ENCODE measurements around the gene EFHD2.

EFHD2 gene

GRCh38 chr1:15412175-15412800, 2.6 kb downstream of the EFHD2 start:
- peak; percentile 50 for DNase-seq (ENCODE audit: extremely low spot score)
- CTCF ChIA-PET = interaction anchor here (0.6 to 3.3 kb wide), 3 partner anchors 20 to 94 kb away, joined by 3 to 18 read pairs (median 3); no protein-coding TSS in a partner anchor
- POLR2A ChIA-PET = no interaction called here
- TF ChIP-seq CTCF (IDR thresholded peaks at IDR 0.05; ENCODE audit: control extremely low read depth, extremely low read depth, low read depth, missing control alignments) = no peak

- CTCF ChIA-PET = interaction anchor here (0.6 to 3.3 kb wide), 3 partner anchors 19 to 94 kb away, joined by 3 to 18 read pairs (median 3); no protein-coding TSS in a partner anchor
- POLR2A ChIA-PET = no interaction called here
- TF ChIP-seq CTCF (IDR thresholded peaks at IDR 0.05; ENCODE audit: control extremely low read depth, extremely low read depth, low read depth, missing control alignments) = no peak
- no peak for DNase-seq (ENCODE audit: extremely low spot score)
Observed at GRCh38 chr1:15412843-15413242, 3.2 kb downstream of the EFHD2 start.

- TF ChIP-seq CTCF (IDR thresholded peaks at IDR 0.05; ENCODE audit: control extremely low read depth, extremely low read depth, low read depth, missing control alignments) = no peak
- DNase-seq (ENCODE audit: extremely low spot score) = no peak
- POLR2A ChIA-PET = no interaction called here
- CTCF ChIA-PET = interaction anchor here (0.7 to 1.2 kb wide), 3 partner anchors 7 to 17 kb away, joined by 3 to 4 read pairs (median 3); no protein-coding TSS in a partner anchor
Observed at GRCh38 chr1:15413563-15414444, 4.1 kb downstream of the EFHD2 start.

- no peak for TF ChIP-seq CTCF (IDR thresholded peaks at IDR 0.05; ENCODE audit: control extremely low read depth, extremely low read depth, low read depth, missing control alignments)
- CTCF ChIA-PET = interaction anchor here (0.7 to 1.2 kb wide), 3 partner anchors 8 to 16 kb away, joined by 3 to 4 read pairs (median 3); no protein-coding TSS in a partner anchor
- POLR2A ChIA-PET = no interaction called here
- DNase-seq (ENCODE audit: extremely low spot score) = no peak
Observed at GRCh38 chr1:15414445-15414983, 4.8 kb downstream of the EFHD2 start.

GRCh38 chr1:15417059-15417934, 7.6 kb downstream of the EFHD2 start:
- POLR2A ChIA-PET = no interaction called here
- DNase-seq (ENCODE audit: extremely low spot score) = peak; percentile 46
- CTCF ChIA-PET = interaction anchor here (1.3 to 8.0 kb wide), 3 partner anchors 14 to 93 kb away, joined by 3 to 50 read pairs (median 8); no protein-coding TSS in a partner anchor
- TF ChIP-seq CTCF (IDR thresholded peaks at IDR 0.05; ENCODE audit: control extremely low read depth, extremely low read depth, low read depth, missing control alignments) = no peak
